IMR-90 (cell line): ENCODE data around the gene GATD1. TPM values are rescaled to one million over a fixed set of nuclear protein-coding genes. Genes with fewer than 3 reads are reported as not detected.

ENCODE experiments used
- ATAC-seq: fragments of 200-7000 bp; cut with Tn5 transposase; 2 replicates; pipeline ENCODE4 v1.9.1; 2020; ENCODE audit warnings: low read depth, mild to moderate bottlenecking, moderate library complexity
- BruUV-seq: library from RNA; stranded (reverse); fragments of 400-500 nt; replicated peaks from 2 replicates; lab custom pipeline; 2021; lab: Mats Ljungman, UMichigan
- CTCF ChIA-PET: fragments of 300-600 bp; formaldehyde crosslinking; extraction: SDS; loops from one replicate; lab custom pipeline; 2021; ENCODE audit warnings: antibody characterized with exemption; lab: Yijun Ruan, JAX
- POLR2A ChIA-PET: fragments of 300-600 bp; sonication (Branson Sonifier 250); formaldehyde crosslinking; loops from one replicate; lab custom pipeline; 2022; ENCODE audit warnings: antibody characterized with exemption; ENCODE audit not compliant: unreplicated experiment; lab: Charles Lee
- DNase-seq: peaks from one replicate; pipeline ENCODE4 v3.0.0; 2013
- H2AFZ ChIP-seq: replicated peaks from 2 replicates; pipeline ENCODE3; 2013; ENCODE audit warnings: low read length, mild to moderate bottlenecking; ENCODE audit not compliant: poor library complexity
- H2AK5ac ChIP-seq: 2 replicates; pipeline ENCODE4 v1.6.1; 2013; ENCODE audit warnings: low read depth, low read length, inconsistent platforms
- H2AK9ac ChIP-seq: replicated peaks from 2 replicates; pipeline ENCODE3; 2013; ENCODE audit warnings: mild to moderate bottlenecking, low read depth, low read length, moderate library complexity; ENCODE audit not compliant: poor library complexity
- H2BK120ac ChIP-seq: 2 replicates; pipeline ENCODE4 v1.6.1; 2013; ENCODE audit warnings: low read depth, low read length, inconsistent platforms
- H2BK15ac ChIP-seq: 3 replicates; pipeline ENCODE4 v1.6.1; 2013; ENCODE audit warnings: low read depth, low read length, inconsistent platforms
- H2BK20ac ChIP-seq: 2 replicates; pipeline ENCODE4 v1.6.1; 2013; ENCODE audit warnings: low read depth, mild to moderate bottlenecking, inconsistent platforms, low read length, moderate library complexity
- H2BK5ac ChIP-seq: 2 replicates; pipeline ENCODE4 v1.6.1; 2013; ENCODE audit warnings: mild to moderate bottlenecking, low read depth, low read length, inconsistent platforms; ENCODE audit not compliant: poor library complexity, severe bottlenecking
- H3K14ac ChIP-seq: replicated peaks from 2 replicates; pipeline ENCODE4 v1.6.1; 2013; ENCODE audit warnings: low read depth, low read length, inconsistent platforms
- H3K18ac ChIP-seq: 2 replicates; pipeline ENCODE4 v1.6.1; 2013; ENCODE audit warnings: low read depth, low read length, control low read depth
- H3K23ac ChIP-seq: 2 replicates; pipeline ENCODE4 v1.6.1; 2013; ENCODE audit warnings: low read depth, low read length, inconsistent platforms
- H3K27ac ChIP-seq: 2 replicates; pipeline ENCODE4 v1.5.1; 2013; ENCODE audit warnings: mild to moderate bottlenecking, control low read depth, low read length; ENCODE audit not compliant: insufficient read depth
- H3K27me3 ChIP-seq: 2 replicates; pipeline ENCODE4 v1.6.1; 2013; ENCODE audit warnings: low read length; ENCODE audit not compliant: control insufficient read depth, insufficient read depth
- H3K36me3 ChIP-seq: 2 replicates; pipeline ENCODE4 v1.6.1; 2013; ENCODE audit warnings: low read length, mixed read lengths; ENCODE audit not compliant: control insufficient read depth, insufficient read depth
- H3K4ac ChIP-seq: 2 replicates; pipeline ENCODE4 v1.6.1; 2013; ENCODE audit warnings: low read depth, low read length, inconsistent platforms
- H3K4me1 ChIP-seq: 2 replicates; pipeline ENCODE4 v1.6.1; 2013; ENCODE audit warnings: low read length, mixed read lengths; ENCODE audit not compliant: control insufficient read depth, insufficient read depth
- H3K4me2 ChIP-seq: 2 replicates; pipeline ENCODE4 v1.6.1; 2013; ENCODE audit warnings: low read depth, mild to moderate bottlenecking, control low read depth, low read length, moderate library complexity
- H3K4me3 ChIP-seq: 2 replicates; pipeline ENCODE4 v1.5.1; 2013; ENCODE audit warnings: low read depth, mild to moderate bottlenecking, control low read depth, low read length, moderate library complexity; ENCODE audit not compliant: insufficient read depth
- H3K56ac ChIP-seq: 2 replicates; pipeline ENCODE4 v1.6.1; 2013; ENCODE audit warnings: low read length, inconsistent platforms; ENCODE audit not compliant: insufficient read depth; ENCODE audit errors: extremely low read depth
- H3K79me1 ChIP-seq, 2 experiments: 2 replicates each; pipeline ENCODE4 v1.6.1; 2013; ENCODE audit warnings: low read length in 2 of 2, inconsistent platforms in 1 of 2, low read depth in 1 of 2
- H3K9ac ChIP-seq: 2 replicates; pipeline ENCODE4 v1.6.1; 2013; ENCODE audit warnings: low read depth, low read length, control low read depth
- H3K9me1 ChIP-seq: 2 replicates; pipeline ENCODE4 v1.6.1; 2013; ENCODE audit warnings: low read length, inconsistent platforms; ENCODE audit not compliant: insufficient read depth
- H3K9me3 ChIP-seq: 2 replicates; pipeline ENCODE4 v1.6.1; 2013; ENCODE audit warnings: low read length; ENCODE audit not compliant: control insufficient read depth, insufficient read depth
- H4K20me1 ChIP-seq: 2 replicates; pipeline ENCODE4 v1.6.1; 2013; ENCODE audit warnings: low read length, inconsistent platforms; ENCODE audit not compliant: insufficient read depth
- H4K5ac ChIP-seq: 2 replicates; pipeline ENCODE4 v1.6.1; 2013; ENCODE audit warnings: mild to moderate bottlenecking, low read depth, low read length, control low read depth
- H4K8ac ChIP-seq, 2 experiments: 2 replicates each; pipeline ENCODE4 v1.6.1; 2013; ENCODE audit warnings: low read depth in 2 of 2, low read length in 2 of 2, control low read depth in 1 of 2, inconsistent platforms in 1 of 2
- H4K91ac ChIP-seq: 2 replicates; pipeline ENCODE4 v1.6.1; 2013; ENCODE audit warnings: low read depth, low read length, inconsistent platforms; ENCODE audit not compliant: insufficient read depth
- CEBPB ChIP-seq: IDR thresholded peaks from 2 replicates; pipeline ENCODE4 v1.6.1; 2012; ENCODE audit warnings: low read depth, low read length, improper control_type of control experiment
- CHD1 ChIP-seq: IDR thresholded peaks from 2 replicates; pipeline ENCODE4 v1.6.1; 2012; ENCODE audit warnings: low read depth, low read length, improper control_type of control experiment
- ELK1 ChIP-seq: fragments of 150-350 bp; IDR thresholded peaks from 2 replicates; pipeline ENCODE4 v1.6.1; 2016; ENCODE audit warnings: low read depth, mild to moderate bottlenecking, low read length, moderate library complexity, borderline replicate concordance
- FOS ChIP-seq: fragments of 150-350 bp; IDR thresholded peaks from 2 replicates; pipeline ENCODE4 v1.6.1; 2016; ENCODE audit warnings: low read depth, low read length
- MAFK ChIP-seq: IDR thresholded peaks from 2 replicates; pipeline ENCODE4 v1.6.1; 2012; ENCODE audit warnings: low read depth, low read length, improper control_type of control experiment
- MAZ ChIP-seq: IDR thresholded peaks from 2 replicates; pipeline ENCODE4 v1.6.1; 2012; ENCODE audit warnings: low read depth, mild to moderate bottlenecking, low read length, improper control_type of control experiment, moderate library complexity, borderline replicate concordance
- MXI1 ChIP-seq: IDR thresholded peaks from 2 replicates; pipeline ENCODE4 v1.6.1; 2012; ENCODE audit warnings: low read depth, mild to moderate bottlenecking, low read length, moderate library complexity, borderline replicate concordance
- NFE2L2 ChIP-seq: fragments of 150-350 bp; IDR thresholded peaks from 2 replicates; pipeline ENCODE4 v1.6.1; 2016; ENCODE audit warnings: low read depth, mild to moderate bottlenecking, low read length
- POLR2A ChIP-seq: IDR thresholded peaks from 2 replicates; pipeline ENCODE4 v1.6.1; 2012; ENCODE audit warnings: mild to moderate bottlenecking, low read depth, low read length
- RAD21 ChIP-seq: IDR thresholded peaks from 2 replicates; pipeline ENCODE4 v1.6.1; 2012; ENCODE audit warnings: low read length, improper control_type of control experiment
- RCOR1 ChIP-seq: IDR thresholded peaks from 2 replicates; pipeline ENCODE4 v1.6.1; 2012; ENCODE audit warnings: mild to moderate bottlenecking, low read length, improper control_type of control experiment; ENCODE audit not compliant: insufficient replicate concordance
- RFX5 ChIP-seq: IDR thresholded peaks from 2 replicates; pipeline ENCODE4 v1.8.0; 2012; ENCODE audit warnings: low read depth, mild to moderate bottlenecking, low read length, moderate library complexity
- SMC3 ChIP-seq: fragments of 150-350 bp; IDR thresholded peaks from 2 replicates; pipeline ENCODE4 v1.6.1; 2016; ENCODE audit warnings: low read depth, mild to moderate bottlenecking, antibody characterized with exemption, low read length, moderate library complexity
- WGBS, 2 experiments: methylation state at CpG; one replicate each; pipeline versions ENCODE4 v1.1.5 to v1.1.7; 2013; ENCODE audit warnings: missing lambda C conversion rate in 2 of 2; ENCODE audit not compliant: insufficient read length in 1 of 2; ENCODE audit errors: extremely low coverage in 2 of 2; 5-methylcytosine and 5-hydroxymethylcytosine counted together
- dilution Hi-C: fragments of 300-500 bp; cut with HindIII; formaldehyde crosslinking; loops from one replicate; pipeline ENCODE4 v1.14.3; 2018; ENCODE audit warnings: low sequenced_read_pairs; ENCODE audit not compliant: unreplicated experiment
- in situ Hi-C: fragments of 300-500 bp; cut with MboI; formaldehyde crosslinking; loops from 3 replicates; pipeline ENCODE4 v1.14.3; 2019; ENCODE audit warnings: low sequenced_read_pairs, inconsistent platforms, mixed read lengths
- intact Hi-C: fragments of 100-400 bp; cut with micrococcal nuclease; formaldehyde crosslinking; loops from 2 replicates; pipeline ENCODE4 v1.10.0; 2022
- polyA plus RNA-seq, 3 experiments: library from polyadenylated mRNA; depleted of rRNA; stranded (reverse); fragments of >200 nt; gene quantifications; 2 replicates each; pipeline ENCODE4 v1.2.3, GENCODE V29; 2012; ENCODE audit warnings: low replicate concordance in 1 of 3
- total RNA-seq: library from RNA; depleted of rRNA; stranded (reverse); fragments of >200 nt; gene quantifications from 2 replicates; pipeline ENCODE4 v1.2.3, GENCODE V29; 2012
- TF ChIP-seq, protein P1 (sequence below): fragments of 150-350 bp; IDR thresholded peaks from 2 replicates; pipeline ENCODE4 v1.6.1; 2017; ENCODE audit warnings: mild to moderate bottlenecking, antibody characterized with exemption, low read length, low read depth
- TF ChIP-seq, protein P2 (sequence below): conservative IDR thresholded peaks from 2 replicates; pipeline ENCODE4 v1.5.1; 2012; ENCODE audit warnings: mild to moderate bottlenecking, low read depth, low read length, improper control_type of control experiment

Gene GATD1
- total and polyA plus RNA-seq, 2 of the 4 experiments (the other 2 are of a cell fraction), result 3.0 to 52.5 TPM

GRCh38 chr11:723120-723883, 54.0 kb downstream of the GATD1 start:
- Histone ChIP-seq H3K9ac (no peak overlapping the region), H3K9me3 (no peaks in the 10 kb centered on the region), H3K23ac (no peak overlapping the region), H3K27ac (no peak overlapping the region), H4K8ac (no peak overlapping the region), H2AK5ac (no peak overlapping the region), H3K4me2 (no peak overlapping the region; the same call in 1 of the 2 replicates), H3K27me3 (peaks cover 9% of the 10 kb centered on the region; the same call in 1 of the 2 replicates), H3K4me3 (no peak overlapping the region), H3K4ac (no peak overlapping the region), H3K79me1 (no peaks in the 10 kb centered on the region), H3K18ac (no peak overlapping the region), H4K20me1 (no peaks in the 10 kb centered on the region), H2BK120ac (no peak overlapping the region), H2AFZ (no peak overlapping the region), H3K56ac (no peak overlapping the region), H4K91ac (no peak overlapping the region), H3K9me1 (no peaks in the 10 kb centered on the region), H3K36me3 (no peaks in the 10 kb centered on the region), H2AK9ac (peak overlapping the region; percentile 48), H3K4me1 (peaks cover 4% of the 10 kb centered on the region), H2BK15ac (no peak overlapping the region), H4K5ac (no peak overlapping the region), H3K14ac (no peak overlapping the region), H2BK20ac (no peak overlapping the region), H2BK5ac (no peak overlapping the region)
- DNase-seq, result peak; percentile 68
- dilution Hi-C loops (no loop called here), in situ Hi-C loops (no loop called here), intact Hi-C loops (loop anchor here (1.0 to 10.0 kb wide), 3 partner anchors 28 to 169 kb away; partner anchors contain the start of genes DEAF1 and TMEM80)
- ATAC-seq, result peak; percentile 28
- WGBS, 2 experiments, result 48% methylated on average over 3 of the region's 8 CpGs; no CpG with 5 or more reads in 1 of the 2 experiments
- ChIA-PET CTCF (no interaction called here), POLR2A (no interaction called here)
- no TSS peak for BruUV-seq
- TF ChIP-seq RFX5 (no peak), FOS (no peak), MAFK (no peak), SMC3 (peak; percentile 71), RCOR1 (no peak), POLR2A (no peak), CHD1 (no peak), CEBPB (no peak), RAD21 (peak; percentile 77), MAZ (no peak), ELK1 (no peak), NFE2L2 (no peak), MXI1 (no peak)
- TF ChIP-seq, protein P1, sequence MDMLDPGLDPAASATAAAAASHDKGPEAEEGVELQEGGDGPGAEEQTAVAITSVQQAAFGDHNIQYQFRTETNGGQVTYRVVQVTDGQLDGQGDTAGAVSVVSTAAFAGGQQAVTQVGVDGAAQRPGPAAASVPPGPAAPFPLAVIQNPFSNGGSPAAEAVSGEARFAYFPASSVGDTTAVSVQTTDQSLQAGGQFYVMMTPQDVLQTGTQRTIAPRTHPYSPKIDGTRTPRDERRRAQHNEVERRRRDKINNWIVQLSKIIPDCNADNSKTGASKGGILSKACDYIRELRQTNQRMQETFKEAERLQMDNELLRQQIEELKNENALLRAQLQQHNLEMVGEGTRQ, result no peak
- TF ChIP-seq, protein P2, sequence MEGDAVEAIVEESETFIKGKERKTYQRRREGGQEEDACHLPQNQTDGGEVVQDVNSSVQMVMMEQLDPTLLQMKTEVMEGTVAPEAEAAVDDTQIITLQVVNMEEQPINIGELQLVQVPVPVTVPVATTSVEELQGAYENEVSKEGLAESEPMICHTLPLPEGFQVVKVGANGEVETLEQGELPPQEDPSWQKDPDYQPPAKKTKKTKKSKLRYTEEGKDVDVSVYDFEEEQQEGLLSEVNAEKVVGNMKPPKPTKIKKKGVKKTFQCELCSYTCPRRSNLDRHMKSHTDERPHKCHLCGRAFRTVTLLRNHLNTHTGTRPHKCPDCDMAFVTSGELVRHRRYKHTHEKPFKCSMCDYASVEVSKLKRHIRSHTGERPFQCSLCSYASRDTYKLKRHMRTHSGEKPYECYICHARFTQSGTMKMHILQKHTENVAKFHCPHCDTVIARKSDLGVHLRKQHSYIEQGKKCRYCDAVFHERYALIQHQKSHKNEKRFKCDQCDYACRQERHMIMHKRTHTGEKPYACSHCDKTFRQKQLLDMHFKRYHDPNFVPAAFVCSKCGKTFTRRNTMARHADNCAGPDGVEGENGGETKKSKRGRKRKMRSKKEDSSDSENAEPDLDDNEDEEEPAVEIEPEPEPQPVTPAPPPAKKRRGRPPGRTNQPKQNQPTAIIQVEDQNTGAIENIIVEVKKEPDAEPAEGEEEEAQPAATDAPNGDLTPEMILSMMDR, result peak; percentile 80
